ENCODE results near the gene KRT14.

GRCh38 chr17:41631898-41632285 lies 45.2 kb upstream of the KRT14 start:
- no peak for TF ChIP-seq CTCF (IDR thresholded peaks at IDR 0.05; ENCODE audit: extremely low read depth in 1 of 2, insufficient read depth in 1 of 2, low read depth in 1 of 2, low read length in 2 of 2)
- TF ChIP-seq POLR2A (IDR thresholded peaks at IDR 0.05; ENCODE audit: low read depth, low read length), result no peak
- TF ChIP-seq EZH2 (IDR thresholded peaks at IDR 0.05; ENCODE audit: borderline replicate concordance, low read depth, low read length, severe bottlenecking), result no peak

All from endothelial cell of umbilical vein (primary cell).